BLaER1 (cell line): ENCODE results near the gene CELF4.

Experiments used
- H3K27ac ChIP-seq: shearing (Covaris generic); formaldehyde crosslinking; 2 replicates; pipeline ENCODE4 v1.8.1; 2022
- H3K27me3 ChIP-seq: shearing (Covaris generic); formaldehyde crosslinking; 2 replicates; pipeline ENCODE4 v1.8.1; 2022
- H3K36me3 ChIP-seq: shearing (Covaris generic); formaldehyde crosslinking; 2 replicates; pipeline ENCODE4 v1.8.1; 2022
- H3K4me1 ChIP-seq: shearing (Covaris generic); formaldehyde crosslinking; 2 replicates; pipeline ENCODE4 v1.8.1; 2022
- H3K4me2 ChIP-seq: shearing (Covaris generic); formaldehyde crosslinking; 2 replicates; pipeline ENCODE4 v1.8.1; 2022
- H3K4me3 ChIP-seq: shearing (Covaris generic); formaldehyde crosslinking; 2 replicates; pipeline ENCODE4 v1.8.1; 2022
- H3K9ac ChIP-seq: shearing (Covaris generic); formaldehyde crosslinking; 2 replicates; pipeline ENCODE4 v1.8.1; 2022
- H3K9me3 ChIP-seq: shearing (Covaris generic); formaldehyde crosslinking; 2 replicates; pipeline ENCODE4 v1.8.1; 2022
- H4K20me1 ChIP-seq: shearing (Covaris generic); formaldehyde crosslinking; 2 replicates; pipeline ENCODE4 v1.8.1; 2022
- Cebpa-rat ChIP-seq: shearing (Covaris generic); IDR thresholded peaks from 2 replicates; pipeline ENCODE4 v1.8.1; 2022

The CELF4 gene

DNA sequence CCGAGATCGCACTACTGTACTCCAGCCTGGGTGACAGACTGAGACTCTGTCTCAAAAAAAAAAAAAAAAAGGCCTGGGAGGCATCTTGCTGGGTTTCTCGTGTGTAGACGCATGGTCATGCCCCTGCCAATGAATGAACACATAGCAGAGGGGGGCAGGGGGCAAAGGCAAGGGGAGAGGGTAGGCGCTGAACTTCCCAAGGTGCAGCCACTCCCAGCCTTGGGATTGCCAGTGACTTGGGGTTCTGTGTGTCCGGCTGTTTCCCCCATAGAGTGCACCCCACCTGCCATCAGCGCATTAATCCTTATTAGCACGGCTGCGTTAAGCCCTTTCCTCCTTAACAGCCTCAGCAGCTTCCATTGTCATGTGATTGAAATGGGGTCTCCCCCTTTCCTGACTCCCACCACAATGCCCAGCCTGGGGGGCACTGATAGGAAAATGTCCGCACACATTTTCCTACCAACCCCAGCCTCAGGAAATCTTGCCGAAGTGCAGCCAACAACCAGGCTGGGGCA is 225.8 kb downstream of the CELF4 start:
- no peaks in the 10 kb centered on the region for H4K20me1 ChIP-seq
- no peak for TF ChIP-seq Cebpa-rat
- H3K9me3 ChIP-seq = no peaks in the 10 kb centered on the region
- no peak overlapping the region for H3K4me2 ChIP-seq
- H3K4me1 ChIP-seq = peaks cover 27% of the 10 kb centered on the region
- no peaks in the 10 kb centered on the region for H3K36me3 ChIP-seq
- no peak overlapping the region for H3K9ac ChIP-seq
- no peak overlapping the region for H3K4me3 ChIP-seq
- H3K27ac ChIP-seq = no peak overlapping the region
- H3K27me3 ChIP-seq = no peaks in the 10 kb centered on the region

DNA sequence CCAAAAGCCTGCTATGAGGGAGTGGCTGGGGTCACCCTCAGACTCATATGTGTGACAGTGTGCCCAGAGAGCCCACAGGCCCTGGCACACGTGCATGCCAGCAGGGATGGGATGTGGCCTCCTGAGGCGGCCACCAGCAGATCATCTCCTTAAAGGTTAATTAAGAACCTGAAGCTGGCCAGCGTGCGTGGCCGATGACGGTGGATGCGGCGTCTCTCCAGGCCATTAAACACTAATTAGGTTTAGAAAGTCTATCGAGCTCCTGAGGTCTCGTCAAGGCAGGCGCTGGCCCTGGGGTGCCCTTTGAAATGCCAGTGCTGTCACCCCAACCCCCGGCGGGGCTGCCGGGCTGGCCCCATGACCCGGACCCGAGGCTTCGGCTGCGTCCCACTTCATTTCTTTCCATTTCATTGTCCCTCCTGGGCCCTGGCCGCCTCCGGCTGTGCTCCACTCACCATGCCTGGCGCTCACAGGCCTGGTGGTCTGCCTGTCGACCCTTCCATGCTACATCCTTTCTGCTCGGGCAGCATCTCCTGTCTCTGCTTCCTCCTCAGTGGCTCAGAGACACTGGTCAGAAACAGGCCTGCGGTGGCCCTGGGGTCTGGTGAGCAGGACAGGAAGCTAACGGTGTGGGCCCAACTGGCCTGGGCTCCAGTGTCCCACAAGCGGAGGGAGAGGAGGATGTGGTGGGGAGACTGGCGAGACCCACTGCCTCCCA is 228.9 kb downstream of the CELF4 start:
- H3K4me1 ChIP-seq = peaks cover 20% of the 10 kb centered on the region

DNA sequence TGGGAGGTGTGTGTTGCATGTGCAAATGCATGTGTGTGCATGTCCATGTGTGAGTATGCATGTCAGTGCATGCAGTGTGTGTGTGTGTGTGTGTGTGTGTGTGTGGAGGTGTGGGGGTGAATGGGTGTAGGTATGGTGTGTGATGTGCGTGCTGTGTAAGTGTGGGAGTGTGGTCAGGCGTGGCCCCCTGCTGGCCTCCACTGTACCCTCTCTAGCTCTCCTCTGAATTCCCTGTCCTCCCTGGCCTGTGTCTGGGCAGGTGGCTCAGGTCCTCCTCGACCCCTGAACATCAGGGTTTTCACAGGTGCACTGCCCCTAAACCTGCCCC is 230.2 kb downstream of the CELF4 start:
- Histone ChIP-seq H3K9ac (no peak overlapping the region), H4K20me1 (no peaks in the 10 kb centered on the region), H3K4me2 (no peak overlapping the region), H3K9me3 (no peaks in the 10 kb centered on the region), H3K27me3 (no peaks in the 10 kb centered on the region), H3K4me1 (peaks cover 7% of the 10 kb centered on the region; the same call in 1 of the 2 replicates), H3K4me3 (no peak overlapping the region), H3K27ac (no peak overlapping the region), H3K36me3 (no peaks in the 10 kb centered on the region)
- TF ChIP-seq Cebpa-rat = no peak

More for the DNA sequence above, 228.9 kb downstream of the CELF4 start:
- no peak overlapping the region for H3K27ac ChIP-seq
- H3K4me3 ChIP-seq = no peak overlapping the region
- no peaks in the 10 kb centered on the region for H3K27me3 ChIP-seq
- no peak for TF ChIP-seq Cebpa-rat
- H4K20me1 ChIP-seq = no peaks in the 10 kb centered on the region
- no peaks in the 10 kb centered on the region for H3K36me3 ChIP-seq
- no peak overlapping the region for H3K4me2 ChIP-seq
- H3K9ac ChIP-seq = no peak overlapping the region
- H3K9me3 ChIP-seq = no peaks in the 10 kb centered on the region

DNA sequence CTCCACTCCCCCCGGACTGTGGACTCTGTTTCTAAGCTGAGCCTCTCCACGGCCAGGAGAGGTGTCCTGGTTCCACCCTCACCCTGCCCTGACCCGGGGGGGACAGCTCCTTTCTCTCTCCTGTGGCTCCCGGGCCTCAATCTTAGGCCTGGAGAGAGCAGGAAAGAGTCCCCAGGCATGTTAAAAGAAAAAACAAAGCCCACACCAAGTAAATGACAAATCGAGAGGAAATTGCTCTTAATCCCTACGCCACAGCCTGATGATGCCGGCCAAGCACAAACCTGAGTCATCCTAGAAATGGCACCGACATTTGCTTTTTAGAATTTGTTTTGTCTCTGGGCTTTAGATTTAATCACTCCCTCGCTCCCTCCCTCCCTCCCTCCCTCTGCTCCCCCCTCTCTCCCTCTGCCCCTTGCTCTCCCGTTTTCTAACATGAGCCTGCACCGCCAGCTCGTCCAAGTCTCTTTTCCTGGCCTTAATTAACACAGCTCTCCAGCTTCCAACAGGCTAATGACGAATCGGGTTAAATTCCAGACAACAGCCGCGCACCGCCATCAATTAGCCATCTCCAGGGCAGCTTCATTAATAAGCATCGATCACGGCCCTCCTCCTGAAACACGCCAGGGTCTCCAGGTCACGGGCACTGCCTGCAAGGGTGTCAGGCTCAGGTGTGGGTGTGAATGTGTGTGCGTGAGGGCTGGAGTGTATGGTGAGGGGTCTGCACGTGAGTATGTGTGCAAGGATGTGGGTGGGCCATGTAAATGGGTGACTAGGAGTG is 230.8 kb downstream of the CELF4 start:
- no peaks in the 10 kb centered on the region for H3K36me3 ChIP-seq
- H3K9ac ChIP-seq = no peak overlapping the region
- no peaks in the 10 kb centered on the region for H3K9me3 ChIP-seq
- H3K27me3 ChIP-seq = no peaks in the 10 kb centered on the region
- no peak overlapping the region for H3K4me3 ChIP-seq
- TF ChIP-seq Cebpa-rat = no peak
- peaks cover 7% of the 10 kb centered on the region; the same call in 1 of the 2 replicates for H3K4me1 ChIP-seq
- no peaks in the 10 kb centered on the region for H4K20me1 ChIP-seq
- H3K27ac ChIP-seq = no peak overlapping the region
- H3K4me2 ChIP-seq = no peak overlapping the region

DNA sequence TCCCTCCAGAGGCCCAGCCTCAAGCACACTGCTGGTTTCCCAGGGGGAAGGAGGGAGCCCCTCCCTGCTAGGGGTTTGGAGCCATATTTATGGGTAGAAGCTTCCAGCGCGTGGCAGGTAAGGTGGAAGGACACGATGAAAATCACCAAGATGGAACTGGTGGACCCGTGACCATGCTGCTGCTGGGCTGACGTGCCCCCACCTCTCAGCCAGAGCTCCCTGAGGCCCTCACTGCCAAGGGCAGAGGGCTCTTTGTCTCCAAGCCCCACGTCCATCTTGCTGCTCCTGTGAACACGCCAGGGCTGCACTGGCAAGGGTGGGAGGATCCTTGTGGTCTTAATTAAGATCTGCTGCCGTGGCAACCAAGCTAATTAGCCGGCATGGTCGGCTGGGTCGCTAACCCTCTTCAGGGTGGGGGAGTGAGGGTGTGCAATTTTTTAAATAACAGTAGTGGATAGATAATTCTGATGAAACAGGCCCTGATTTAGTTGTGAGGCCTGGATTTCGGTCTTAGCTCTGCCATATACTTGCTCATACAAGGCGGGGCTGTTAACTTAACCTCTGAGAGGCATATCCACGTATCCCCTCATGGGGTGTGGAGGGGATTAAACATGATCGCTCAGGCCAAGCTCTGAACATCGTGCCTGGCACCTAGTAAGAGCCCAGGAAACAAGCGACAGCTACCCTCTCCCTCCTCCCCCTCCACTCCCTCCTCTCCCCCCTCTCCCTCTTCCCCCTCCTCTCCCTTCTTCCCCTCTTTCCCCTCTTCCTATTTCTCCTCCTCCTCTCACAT is 232.8 kb downstream of the CELF4 start:
- Histone ChIP-seq H3K9ac (no peak overlapping the region), H3K27ac (no peak overlapping the region), H3K4me1 (peaks cover 7% of the 10 kb centered on the region; the same call in 1 of the 2 replicates), H4K20me1 (no peaks in the 10 kb centered on the region), H3K27me3 (no peaks in the 10 kb centered on the region), H3K36me3 (no peaks in the 10 kb centered on the region), H3K9me3 (no peaks in the 10 kb centered on the region), H3K4me3 (no peak overlapping the region), H3K4me2 (no peak overlapping the region)
- TF ChIP-seq Cebpa-rat = no peak

DNA sequence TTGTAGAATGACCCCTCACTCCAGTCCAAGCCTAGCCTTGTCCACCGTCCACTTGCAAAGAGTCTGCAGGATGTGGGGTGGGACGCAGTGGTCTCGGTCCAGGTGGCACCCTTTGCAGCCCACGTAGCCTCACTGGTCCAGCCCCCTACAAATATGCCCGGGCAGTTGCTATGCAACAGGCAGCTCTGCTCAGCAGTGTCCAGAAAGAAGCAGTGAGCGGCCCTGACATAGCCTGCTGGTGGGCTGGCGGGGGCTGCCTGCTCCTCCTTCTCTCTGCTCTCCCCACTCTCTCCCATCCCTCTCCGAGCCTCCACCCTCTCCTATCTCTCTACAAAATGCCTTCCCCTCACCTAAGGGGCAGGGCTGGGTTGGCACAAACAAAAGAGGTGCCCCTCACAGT is 233.4 kb downstream of the CELF4 start:
- H3K27ac ChIP-seq = no peak overlapping the region
- no peaks in the 10 kb centered on the region for H3K9me3 ChIP-seq
- H4K20me1 ChIP-seq = no peaks in the 10 kb centered on the region
- no peak overlapping the region for H3K9ac ChIP-seq
- H3K4me3 ChIP-seq = no peak overlapping the region
- H3K36me3 ChIP-seq = no peaks in the 10 kb centered on the region
- no peak overlapping the region for H3K4me2 ChIP-seq
- no peaks in the 10 kb centered on the region for H3K27me3 ChIP-seq
- peaks cover 7% of the 10 kb centered on the region; the same call in 1 of the 2 replicates for H3K4me1 ChIP-seq
- TF ChIP-seq Cebpa-rat = no peak

DNA sequence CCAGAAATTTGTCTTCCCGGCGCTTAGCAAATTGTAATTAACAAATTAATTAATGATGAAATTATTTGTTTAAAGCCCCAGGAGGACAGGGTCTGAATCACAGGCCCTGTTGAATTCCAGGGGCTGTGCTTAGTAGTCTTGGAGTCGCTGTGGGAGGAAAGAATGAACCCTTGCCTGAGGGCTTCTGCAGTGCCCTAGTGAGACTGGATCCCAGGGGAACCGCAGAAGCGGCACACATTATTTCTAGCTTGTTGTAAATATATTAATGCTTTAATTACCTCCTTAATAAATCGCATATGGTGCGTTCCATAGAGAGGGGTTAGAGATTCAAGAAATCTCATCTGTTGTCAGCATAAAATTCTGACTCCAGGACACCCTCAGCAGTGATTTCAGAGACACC is 235.4 kb downstream of the CELF4 start:
- Histone ChIP-seq H3K9ac (no peak overlapping the region), H3K4me1 (peaks cover 7% of the 10 kb centered on the region; the same call in 1 of the 2 replicates), H3K27ac (no peak overlapping the region), H3K36me3 (no peaks in the 10 kb centered on the region), H3K4me2 (no peak overlapping the region), H4K20me1 (no peaks in the 10 kb centered on the region), H3K27me3 (no peaks in the 10 kb centered on the region), H3K4me3 (no peak overlapping the region), H3K9me3 (no peaks in the 10 kb centered on the region)
- no peak for TF ChIP-seq Cebpa-rat

DNA sequence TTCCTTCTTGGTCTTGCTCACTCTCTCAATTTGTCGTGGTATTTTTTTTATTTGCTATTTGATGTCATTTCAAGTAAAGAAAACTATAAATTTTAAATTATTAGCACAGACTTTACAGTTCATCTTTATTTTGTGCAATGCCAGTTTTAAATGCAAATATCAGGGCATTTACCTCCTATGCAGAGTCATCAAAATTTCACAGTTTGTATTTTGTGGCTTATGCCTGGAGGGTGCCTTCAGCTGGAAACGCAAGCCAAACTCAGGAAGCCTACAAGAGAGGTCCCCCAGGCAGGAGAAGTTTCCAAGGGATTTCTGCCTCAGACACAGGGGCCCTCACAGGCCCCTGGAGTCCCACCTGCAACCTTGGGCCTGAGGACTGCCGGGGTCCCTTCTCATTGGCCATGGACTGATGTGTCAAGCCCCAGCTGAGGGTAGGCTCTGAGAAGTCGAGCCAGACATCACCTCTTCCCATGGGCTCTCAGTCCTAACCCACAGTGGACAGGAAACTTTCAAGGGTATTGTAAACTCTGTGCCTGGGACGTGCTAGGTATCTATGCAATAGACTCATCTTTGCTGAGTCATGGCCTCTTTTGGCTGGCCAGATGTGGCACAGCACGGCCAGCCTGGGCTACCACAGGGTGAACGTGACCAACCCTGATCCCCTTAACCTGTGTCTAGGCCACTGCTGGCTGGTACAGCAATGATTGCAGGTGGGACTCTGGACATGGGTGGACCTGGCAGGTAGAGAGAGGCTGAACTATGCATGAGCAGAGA is 236.5 kb downstream of the CELF4 start:
- no peaks in the 10 kb centered on the region for H3K27me3 ChIP-seq
- H3K4me1 ChIP-seq = peaks cover 7% of the 10 kb centered on the region; the same call in 1 of the 2 replicates
- no peak overlapping the region for H3K4me2 ChIP-seq
- no peaks in the 10 kb centered on the region for H3K36me3 ChIP-seq
- H4K20me1 ChIP-seq = no peaks in the 10 kb centered on the region
- no peaks in the 10 kb centered on the region for H3K9me3 ChIP-seq
- no peak overlapping the region for H3K27ac ChIP-seq
- no peak for TF ChIP-seq Cebpa-rat
- H3K9ac ChIP-seq = no peak overlapping the region
- no peak overlapping the region for H3K4me3 ChIP-seq

DNA sequence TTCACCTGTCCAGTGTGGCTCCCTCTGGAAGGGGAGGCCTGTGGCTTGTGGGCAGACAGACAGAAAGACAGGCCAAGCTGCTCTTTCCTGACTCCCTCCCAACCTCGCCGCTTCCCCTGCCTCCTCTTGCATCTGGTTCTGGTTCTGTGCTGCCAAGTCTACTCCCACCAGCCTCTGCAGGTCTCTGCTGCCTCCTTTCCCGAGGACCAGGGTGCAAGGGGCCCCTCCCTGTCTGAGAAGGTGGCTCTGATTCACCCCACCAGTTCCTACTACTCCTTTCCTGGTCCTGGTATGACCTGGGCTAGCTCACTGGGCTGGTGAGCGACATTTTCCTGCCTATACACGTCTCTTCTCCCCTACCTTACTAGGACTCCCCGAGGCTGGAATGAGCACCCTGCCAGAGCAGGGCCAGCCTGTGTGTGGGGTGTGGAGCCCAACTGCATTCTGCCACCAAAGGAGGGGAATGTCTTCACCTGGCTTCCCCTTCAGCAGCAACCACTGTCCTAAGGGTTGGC is 238.5 kb downstream of the CELF4 start:
- Histone ChIP-seq H3K36me3 (no peaks in the 10 kb centered on the region), H3K27me3 (no peaks in the 10 kb centered on the region), H3K4me1 (peaks cover under 1% of the 10 kb centered on the region; the same call in 1 of the 2 replicates), H3K4me3 (no peak overlapping the region), H3K9me3 (no peaks in the 10 kb centered on the region), H3K4me2 (no peak overlapping the region), H3K27ac (no peak overlapping the region), H3K9ac (no peak overlapping the region), H4K20me1 (no peaks in the 10 kb centered on the region)
- TF ChIP-seq Cebpa-rat = no peak
